ENCODE results near the gene CSNK1A1L. TPM values are rescaled to one million over a fixed set of nuclear protein-coding genes. Genes with fewer than 3 reads are reported as not detected.

The CSNK1A1L gene
- total RNA-seq, 1 donor from 2014 or later, result not detected

DNA sequence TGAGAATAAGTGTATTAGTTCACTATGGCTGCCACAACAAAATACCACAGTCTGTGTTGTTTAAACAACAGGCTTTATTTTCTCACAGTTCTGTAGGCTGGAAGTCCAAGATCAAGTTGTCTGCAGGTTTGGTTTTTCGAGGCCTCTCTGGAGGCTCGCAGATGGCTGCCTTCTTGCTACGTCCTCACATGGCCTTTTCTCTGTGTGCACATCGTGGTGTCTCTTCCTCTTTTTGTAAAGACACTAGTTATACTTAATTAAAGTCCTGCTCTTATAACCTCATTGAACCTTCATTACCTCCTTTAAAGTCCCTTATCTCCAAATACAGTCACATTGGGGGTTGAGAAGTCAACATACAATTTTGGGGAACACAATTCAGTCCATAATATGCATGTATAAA is 10.6 kb downstream of the CSNK1A1L start:
- no peak for FAIRE-seq
- Histone ChIP-seq H3K4me3 (ENCODE audit: low read depth, low read length) (no peak overlapping the region), H3K27me3 (ENCODE audit: control insufficient read depth, insufficient read depth, low read length) (no peaks in the 10 kb centered on the region), H3K36me3 (ENCODE audit: control insufficient read depth, insufficient read depth, low read length) (no peaks in the 10 kb centered on the region)
- no peak for DNase-seq (ENCODE audit: low read depth)
- TF ChIP-seq, protein P1, sequence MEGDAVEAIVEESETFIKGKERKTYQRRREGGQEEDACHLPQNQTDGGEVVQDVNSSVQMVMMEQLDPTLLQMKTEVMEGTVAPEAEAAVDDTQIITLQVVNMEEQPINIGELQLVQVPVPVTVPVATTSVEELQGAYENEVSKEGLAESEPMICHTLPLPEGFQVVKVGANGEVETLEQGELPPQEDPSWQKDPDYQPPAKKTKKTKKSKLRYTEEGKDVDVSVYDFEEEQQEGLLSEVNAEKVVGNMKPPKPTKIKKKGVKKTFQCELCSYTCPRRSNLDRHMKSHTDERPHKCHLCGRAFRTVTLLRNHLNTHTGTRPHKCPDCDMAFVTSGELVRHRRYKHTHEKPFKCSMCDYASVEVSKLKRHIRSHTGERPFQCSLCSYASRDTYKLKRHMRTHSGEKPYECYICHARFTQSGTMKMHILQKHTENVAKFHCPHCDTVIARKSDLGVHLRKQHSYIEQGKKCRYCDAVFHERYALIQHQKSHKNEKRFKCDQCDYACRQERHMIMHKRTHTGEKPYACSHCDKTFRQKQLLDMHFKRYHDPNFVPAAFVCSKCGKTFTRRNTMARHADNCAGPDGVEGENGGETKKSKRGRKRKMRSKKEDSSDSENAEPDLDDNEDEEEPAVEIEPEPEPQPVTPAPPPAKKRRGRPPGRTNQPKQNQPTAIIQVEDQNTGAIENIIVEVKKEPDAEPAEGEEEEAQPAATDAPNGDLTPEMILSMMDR (IDR thresholded peaks at IDR 0.05; ENCODE audit: insufficient read depth, low read length, severe bottlenecking), result no peak

DNA sequence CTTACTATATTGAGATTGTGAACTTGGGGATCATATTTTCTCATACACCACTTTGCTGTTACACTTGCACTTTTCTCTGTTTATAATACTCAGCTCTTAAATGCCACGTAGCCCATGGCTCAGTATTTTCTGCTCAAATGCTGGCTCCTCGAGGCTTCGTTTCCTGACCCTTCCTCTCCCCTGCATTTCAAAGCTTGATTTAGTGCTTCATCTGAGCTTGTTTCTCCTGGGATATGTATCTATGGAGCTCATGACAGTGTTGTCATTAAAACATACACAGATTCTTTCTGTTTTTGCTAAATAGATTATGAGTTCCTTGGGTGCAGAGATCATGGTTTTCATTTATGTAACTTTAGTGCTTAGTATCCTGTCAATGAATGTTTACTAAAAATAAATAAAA is 11.4 kb downstream of the CSNK1A1L start:
- no peak for FAIRE-seq
- Histone ChIP-seq H3K27me3 (ENCODE audit: control insufficient read depth, insufficient read depth, low read length) (no peaks in the 10 kb centered on the region), H3K36me3 (ENCODE audit: control insufficient read depth, insufficient read depth, low read length) (no peaks in the 10 kb centered on the region), H3K4me3 (ENCODE audit: low read depth, low read length) (no peak overlapping the region)
- DNase-seq (ENCODE audit: low read depth), result no peak
- TF ChIP-seq, protein P1 (IDR thresholded peaks at IDR 0.05; ENCODE audit: insufficient read depth, low read length, severe bottlenecking), result no peak

DNA sequence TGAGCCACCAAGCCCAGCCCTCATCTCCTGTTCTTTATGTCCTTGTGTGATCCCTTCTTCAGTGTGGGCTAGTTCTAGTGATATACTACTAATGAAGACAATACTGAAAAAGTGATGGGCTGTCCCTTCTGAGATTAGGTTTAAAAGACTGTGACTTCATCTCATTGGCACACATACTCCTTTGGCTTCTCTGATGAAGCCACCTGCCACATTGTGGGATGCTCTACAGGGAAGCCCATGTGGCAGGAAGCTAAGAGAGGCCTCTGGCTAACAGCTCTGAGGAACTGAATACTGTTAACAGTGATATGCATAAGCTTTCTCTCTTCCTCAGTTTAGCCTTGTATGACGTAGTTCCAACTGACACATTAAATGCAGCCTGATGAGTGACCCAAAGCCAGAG is 13.6 kb downstream of the CSNK1A1L start:
- no peak for DNase-seq (ENCODE audit: low read depth)
- TF ChIP-seq, protein P1 (IDR thresholded peaks at IDR 0.05; ENCODE audit: insufficient read depth, low read length, severe bottlenecking), result no peak
- Histone ChIP-seq H3K4me3 (ENCODE audit: low read depth, low read length) (no peak overlapping the region), H3K27me3 (ENCODE audit: control insufficient read depth, insufficient read depth, low read length) (no peaks in the 10 kb centered on the region), H3K36me3 (ENCODE audit: control insufficient read depth, insufficient read depth, low read length) (no peaks in the 10 kb centered on the region)
- FAIRE-seq, result no peak

DNA sequence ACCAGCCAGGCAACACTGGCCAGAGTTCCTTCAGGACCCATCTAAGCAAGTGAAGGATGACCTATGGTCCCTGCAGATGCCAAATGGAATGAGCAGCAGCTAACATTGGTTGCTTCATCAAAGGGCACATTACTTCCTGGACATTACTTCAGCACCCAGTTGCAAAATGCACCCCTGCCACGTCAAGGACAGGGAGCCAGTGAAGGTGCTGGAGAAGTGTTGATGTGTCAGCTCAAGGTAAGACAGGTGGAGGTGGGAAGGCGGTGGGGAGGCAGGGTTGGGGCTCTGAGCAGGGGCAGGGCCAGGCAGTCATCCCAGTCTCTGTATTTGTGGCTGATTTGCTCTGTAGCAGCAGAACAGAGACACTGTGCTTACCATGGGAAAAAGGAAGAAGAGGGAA is 14.6 kb downstream of the CSNK1A1L start:
- no peak for FAIRE-seq
- TF ChIP-seq, protein P1 (IDR thresholded peaks at IDR 0.05; ENCODE audit: insufficient read depth, low read length, severe bottlenecking), result no peak
- Histone ChIP-seq H3K4me3 (ENCODE audit: low read depth, low read length) (no peak overlapping the region), H3K27me3 (ENCODE audit: control insufficient read depth, insufficient read depth, low read length) (no peaks in the 10 kb centered on the region), H3K36me3 (ENCODE audit: control insufficient read depth, insufficient read depth, low read length) (no peaks in the 10 kb centered on the region)
- DNase-seq (ENCODE audit: low read depth), result no peak

DNA sequence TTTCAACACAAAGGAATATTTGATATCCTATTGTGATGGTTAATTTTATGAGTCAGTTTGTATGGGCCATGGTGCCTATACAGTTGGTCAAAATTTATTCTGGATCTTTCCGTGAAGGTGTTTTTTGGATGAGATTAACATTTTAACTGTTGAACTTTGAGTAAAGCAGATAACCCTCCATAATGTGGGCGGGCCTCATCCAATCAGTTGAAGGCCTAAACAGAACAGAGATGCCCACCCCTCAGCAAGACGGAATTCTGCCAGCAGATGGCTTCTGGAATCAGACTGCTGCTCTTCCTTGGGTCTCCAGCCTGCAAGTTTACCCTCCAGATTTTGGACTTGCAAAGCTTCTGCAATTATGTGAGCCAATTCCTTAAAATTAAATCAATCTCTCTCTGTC is 16.0 kb downstream of the CSNK1A1L start:
- Histone ChIP-seq H3K36me3 (ENCODE audit: control insufficient read depth, insufficient read depth, low read length) (no peaks in the 10 kb centered on the region), H3K4me3 (ENCODE audit: low read depth, low read length) (no peak overlapping the region), H3K27me3 (ENCODE audit: control insufficient read depth, insufficient read depth, low read length) (no peaks in the 10 kb centered on the region)
- FAIRE-seq (no peak), DNase-seq (ENCODE audit: low read depth) (no peak)
- TF ChIP-seq, protein P1 (IDR thresholded peaks at IDR 0.05; ENCODE audit: insufficient read depth, low read length, severe bottlenecking), result no peak

DNA sequence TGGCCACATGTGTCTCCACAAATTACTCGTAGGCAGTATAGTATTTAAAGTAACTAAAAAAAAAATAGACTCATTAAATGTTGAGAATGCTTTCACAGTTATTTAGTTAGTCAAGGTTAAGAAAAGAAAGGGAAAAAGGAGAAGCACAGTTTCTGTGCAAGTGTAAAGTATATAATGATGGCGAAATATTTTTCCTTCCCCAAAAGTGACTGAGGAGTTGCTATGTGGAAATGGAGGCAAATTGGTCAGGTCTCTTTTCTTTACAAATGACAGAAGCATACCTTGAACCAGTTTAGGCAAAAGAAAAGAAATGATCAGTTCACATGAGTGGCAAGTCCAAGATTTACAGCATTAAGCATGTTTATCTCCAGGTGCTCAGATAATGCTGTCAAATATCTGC is 18.0 kb downstream of the CSNK1A1L start:
- no peak for FAIRE-seq
- DNase-seq (ENCODE audit: low read depth), result no peak
- TF ChIP-seq, protein P1 (IDR thresholded peaks at IDR 0.05; ENCODE audit: insufficient read depth, low read length, severe bottlenecking), result no peak
- H3K27me3 ChIP-seq (ENCODE audit: control insufficient read depth, insufficient read depth, low read length), result no peaks in the 10 kb centered on the region
- H3K4me3 ChIP-seq (ENCODE audit: low read depth, low read length), result no peak overlapping the region
- no peaks in the 10 kb centered on the region for H3K36me3 ChIP-seq (ENCODE audit: control insufficient read depth, insufficient read depth, low read length)

Measured in bronchial epithelial cell (primary cell).